PC-3 (cell line): ENCODE measurements around the gene CORIN. TPM values are rescaled to one million over a fixed set of nuclear protein-coding genes. Genes with fewer than 3 reads are reported as not detected.

Source experiments
- ATAC-seq: fragments of 200-7000 bp; cut with Tn5 transposase; 2 replicates; pipeline ENCODE4 v1.9.1; 2020; ENCODE audit warnings: mild to moderate bottlenecking, moderate library complexity
- BruUV-seq: library from RNA; stranded (reverse); fragments of 400-500 nt; replicated peaks from 2 replicates; lab custom pipeline; 2021; lab: Mats Ljungman, UMichigan
- CTCF ChIA-PET: fragments of 300-600 bp; sonication (Branson Sonifier 250); formaldehyde crosslinking; loops from one replicate; lab custom pipeline; 2022; ENCODE audit warnings: antibody characterized with exemption; lab: Charles Lee
- POLR2A ChIA-PET: fragments of 300-600 bp; sonication (Branson Sonifier 250); formaldehyde crosslinking; loops from one replicate; lab custom pipeline; 2022; ENCODE audit warnings: antibody characterized with exemption; ENCODE audit not compliant: unreplicated experiment; lab: Charles Lee
- DNase-seq: peaks from one replicate; pipeline ENCODE4 v3.0.0-alpha.2; 2015
- H2AFZ ChIP-seq: fragments of 300-600 bp; sonication (generic); 2 replicates; pipeline ENCODE4 v1.6.0; 2016; ENCODE audit warnings: antibody characterized with exemption, low read length
- H3F3A ChIP-seq: fragments of 300-600 bp; sonication (generic); one replicate; pipeline ENCODE4 v1.6.0; 2017; ENCODE audit warnings: antibody characterized with exemption, low read length, control low read depth, mild to moderate bottlenecking; ENCODE audit not compliant: unreplicated experiment
- H3K27ac ChIP-seq: fragments of 300-600 bp; sonication (generic); 2 replicates; pipeline ENCODE4 v1.5.1; 2016; ENCODE audit warnings: mild to moderate bottlenecking, low read length
- H3K27me3 ChIP-seq: fragments of 300-600 bp; sonication (generic); 2 replicates; pipeline ENCODE4 v1.6.1; 2016; ENCODE audit warnings: low read length, mixed read lengths
- H3K36me3 ChIP-seq: fragments of 300-600 bp; sonication (generic); 2 replicates; pipeline ENCODE4 v1.6.1; 2016; ENCODE audit warnings: low read depth, mixed run types, low read length, mixed read lengths
- H3K4me1 ChIP-seq: fragments of 300-600 bp; sonication (generic); 2 replicates; pipeline ENCODE4 v1.5.1; 2016; ENCODE audit warnings: low read length; ENCODE audit not compliant: insufficient read depth
- H3K4me2 ChIP-seq: fragments of 300-600 bp; sonication (generic); 2 replicates; pipeline ENCODE4 v1.6.0; 2016; ENCODE audit warnings: low read length
- H3K4me3 ChIP-seq: fragments of 300-600 bp; sonication (generic); 2 replicates; pipeline ENCODE4 v1.5.1; 2016; ENCODE audit warnings: mild to moderate bottlenecking, low read length, mixed read lengths
- H3K79me2 ChIP-seq: fragments of 300-600 bp; sonication (generic); 2 replicates; pipeline ENCODE4 v1.6.1; 2017; ENCODE audit warnings: low read length, mixed read lengths
- H3K9ac ChIP-seq: fragments of 300-600 bp; sonication (generic); 2 replicates; pipeline ENCODE4 v1.6.0; 2016; ENCODE audit warnings: mild to moderate bottlenecking, low read length
- H3K9me2 ChIP-seq: fragments of 300-600 bp; sonication (generic); replicated peaks from 2 replicates; pipeline ENCODE4 v1.6.1; 2016; ENCODE audit warnings: mixed run types, low read length, mixed read lengths
- H3K9me3 ChIP-seq: fragments of 300-600 bp; sonication (generic); 2 replicates; pipeline ENCODE4 v1.6.1; 2016; ENCODE audit warnings: low read length, mixed read lengths
- H4K20me1 ChIP-seq: fragments of 300-600 bp; sonication (generic); 2 replicates; pipeline ENCODE4 v1.6.1; 2016; ENCODE audit warnings: low read length, mixed read lengths
- CTCF ChIP-seq: fragments of 300-600 bp; sonication (generic); conservative IDR thresholded peaks from 2 replicates; pipeline ENCODE4 v1.5.1; 2017; ENCODE audit warnings: antibody characterized with exemption, low read depth, mild to moderate bottlenecking, low read length
- EZH2 ChIP-seq: fragments of 300-600 bp; sonication (generic); IDR thresholded peaks from one replicate; pipeline ENCODE4 v1.6.1; 2017; ENCODE audit warnings: antibody characterized with exemption, mild to moderate bottlenecking, low read length; ENCODE audit not compliant: unreplicated experiment
- EZH2phosphoT487 ChIP-seq: fragments of 300-600 bp; sonication (generic); IDR thresholded peaks from 2 replicates; pipeline ENCODE4 v1.6.1; 2018; ENCODE audit warnings: mild to moderate bottlenecking, antibody characterized with exemption, low read length, borderline replicate concordance
- intact Hi-C: fragments of 100-400 bp; cut with micrococcal nuclease; formaldehyde crosslinking; loops from 2 replicates; pipeline ENCODE4 v1.9.0; 2023
- total RNA-seq: library from RNA; depleted of rRNA; stranded (reverse); fragments of >200 nt; gene quantifications from 2 replicates; pipeline ENCODE4 v1.2.3, GENCODE V29; 2014

The CORIN gene
- total RNA-seq, 1 experiment from 2014 or later, result not detected

DNA sequence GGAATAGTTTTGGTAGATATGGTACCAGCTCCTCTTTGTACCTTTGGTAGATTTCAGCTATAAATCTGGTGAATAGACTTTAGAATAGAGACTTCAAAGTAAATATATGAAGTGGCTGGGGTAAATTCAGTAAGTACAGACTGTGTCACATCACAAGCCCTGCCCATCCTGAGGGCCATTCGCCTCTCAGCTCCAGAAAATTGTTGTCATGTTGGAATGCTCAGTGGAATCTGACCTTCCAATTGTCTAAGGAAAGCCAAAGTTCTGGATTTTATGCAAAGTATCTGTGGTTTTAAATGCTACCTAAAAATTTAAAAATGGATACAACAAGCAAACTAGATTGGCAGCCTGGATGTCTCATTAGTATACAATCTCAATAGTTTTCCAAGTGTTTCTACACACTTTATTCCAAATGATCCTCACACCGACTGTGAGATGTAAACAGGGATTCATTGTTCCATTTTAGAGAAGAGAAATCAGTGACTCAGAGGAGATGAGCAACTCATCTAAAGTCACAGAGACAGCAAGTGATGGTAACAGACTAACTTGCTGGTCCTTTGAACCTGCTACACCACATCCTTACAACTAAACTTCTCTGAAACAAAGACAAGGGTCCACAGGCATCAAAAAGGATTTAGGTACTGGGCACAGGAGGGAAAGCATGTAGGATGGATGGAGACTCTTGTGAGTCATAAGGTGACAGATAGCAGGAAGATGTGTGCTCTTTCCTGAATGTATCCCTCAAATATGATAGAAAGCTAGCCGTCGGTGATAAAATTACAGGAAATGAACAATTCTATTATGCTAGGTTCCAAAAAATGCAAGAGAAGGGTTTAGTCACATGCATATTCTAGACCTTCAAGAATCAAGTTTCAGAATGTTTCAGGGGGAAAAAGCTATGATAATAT lies 225.5 kb downstream of the CORIN start:
- H3K36me3 ChIP-seq, result no peaks in the 10 kb centered on the region
- H3K27me3 ChIP-seq, result peaks cover 11% of the 10 kb centered on the region
- no peaks in the 10 kb centered on the region for H4K20me1 ChIP-seq
- ChIA-PET CTCF (no interaction called here), POLR2A (no interaction called here)
- intact Hi-C loops, result no loop called here
- no peaks in the 10 kb centered on the region for H3F3A ChIP-seq
- H2AFZ ChIP-seq, result no peak overlapping the region
- BruUV-seq, result no TSS peak
- no peak overlapping the region for H3K9ac ChIP-seq
- H3K79me2 ChIP-seq, result no peaks in the 10 kb centered on the region
- H3K27ac ChIP-seq, result no peak overlapping the region
- no peak overlapping the region for H3K4me3 ChIP-seq
- no peaks in the 10 kb centered on the region for H3K9me3 ChIP-seq
- no peaks in the 10 kb centered on the region for H3K9me2 ChIP-seq
- ATAC-seq (no peak), DNase-seq (no peak)
- H3K4me2 ChIP-seq, result no peak overlapping the region
- TF ChIP-seq EZH2, result no peak
- TF ChIP-seq CTCF, result no peak
- no peak for TF ChIP-seq EZH2phosphoT487
- no peaks in the 10 kb centered on the region for H3K4me1 ChIP-seq

- no peaks in the 10 kb centered on the region for H3K9me2 ChIP-seq
- H3K36me3 ChIP-seq, result no peaks in the 10 kb centered on the region
- no peak for DNase-seq
- CTCF ChIA-PET, result no interaction called here
- H3K9me3 ChIP-seq, result no peaks in the 10 kb centered on the region
- intact Hi-C loops, result no loop called here
- no peak overlapping the region for H3K9ac ChIP-seq
- TF ChIP-seq EZH2phosphoT487, result no peak
- no peak for TF ChIP-seq EZH2
- no peak for TF ChIP-seq CTCF
- H3K4me2 ChIP-seq, result no peak overlapping the region
- H2AFZ ChIP-seq, result no peak overlapping the region
- no TSS peak for BruUV-seq
- no peak overlapping the region for H3K27ac ChIP-seq
- H3K27me3 ChIP-seq, result peaks cover 19% of the 10 kb centered on the region
- no peaks in the 10 kb centered on the region for H3K4me1 ChIP-seq
- H3F3A ChIP-seq, result no peaks in the 10 kb centered on the region
- POLR2A ChIA-PET, result no interaction called here
- H3K79me2 ChIP-seq, result no peaks in the 10 kb centered on the region
- H4K20me1 ChIP-seq, result no peaks in the 10 kb centered on the region
- ATAC-seq, result no peak
- no peak overlapping the region for H3K4me3 ChIP-seq
These were observed 231.4 kb downstream of the CORIN start for GRCh38 chr4:47606482-47606881.

DNA sequence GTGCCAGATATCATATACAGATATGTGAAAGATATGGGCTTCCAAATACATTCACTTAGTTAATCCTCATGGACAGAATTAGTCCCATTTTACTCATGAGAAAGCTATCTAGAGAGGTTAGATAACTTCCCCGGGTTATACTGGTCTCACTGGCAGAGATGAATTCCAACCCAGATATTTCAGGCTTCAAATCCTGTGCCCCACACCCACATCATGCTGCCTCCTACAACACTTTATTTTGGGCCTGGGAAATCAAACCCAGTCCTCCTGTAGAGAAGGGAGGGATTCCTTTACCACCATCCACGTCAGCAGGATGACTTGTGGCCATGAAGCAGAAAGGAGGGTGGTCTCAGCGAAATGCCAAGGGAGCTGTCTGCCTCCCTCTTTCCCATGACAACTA lies 239.0 kb downstream of the CORIN start:
- Histone ChIP-seq H3K9me3 (no peaks in the 10 kb centered on the region), H3K9ac (no peak overlapping the region), H3K27me3 (no peaks in the 10 kb centered on the region), H4K20me1 (no peaks in the 10 kb centered on the region), H3K27ac (no peak overlapping the region), H3K36me3 (no peaks in the 10 kb centered on the region), H3K4me2 (no peak overlapping the region), H3K9me2 (no peaks in the 10 kb centered on the region), H3K4me3 (no peak overlapping the region), H3K4me1 (no peaks in the 10 kb centered on the region), H2AFZ (no peak overlapping the region), H3F3A (no peaks in the 10 kb centered on the region), H3K79me2 (no peaks in the 10 kb centered on the region)
- intact Hi-C loops, result no loop called here
- no peak for DNase-seq
- ChIA-PET POLR2A (no interaction called here), CTCF (no interaction called here)
- ATAC-seq, result no peak
- TF ChIP-seq EZH2phosphoT487 (no peak), EZH2 (no peak), CTCF (no peak)
- BruUV-seq, result no TSS peak
